CD8-positive, alpha-beta memory T cell (primary cell): Measurements from ENCODE around the gene UBE2R2. TPM values are rescaled to one million over a fixed set of nuclear protein-coding genes. Genes with fewer than 3 reads are reported as not detected.
A peak's percentile ranks its signal among the peaks of the same experiment; 100 is the strongest.
"Not testable (repeated sequence)": the region's sequence is repeated elsewhere in the genome, so short reads cannot be mapped to it uniquely, and the experiment has no call there.

Source experiments
- CTCF ChIA-PET: fragments of 350-600 bp; sonication (Branson Sonifier 250); formaldehyde crosslinking; loops from one replicate; lab custom pipeline; 2021; ENCODE audit warnings: antibody characterized with exemption; lab: Charles Lee
- POLR2A ChIA-PET: fragments of 350-600 bp; sonication (Branson Sonifier 250); formaldehyde crosslinking; loops from one replicate; lab custom pipeline; 2021; ENCODE audit warnings: antibody characterized with exemption; lab: Charles Lee
- DNase-seq, 5 donors: peaks; one replicate each; pipeline versions ENCODE4 v3.0.0 to v3.0.0-alpha.2; 2020 to 2022; ENCODE audit warnings: mixed read lengths in 1 of 5
- H3K27ac ChIP-seq: one replicate; pipeline ENCODE4 v1.7.0; 2013; ENCODE audit warnings: low read depth, mild to moderate bottlenecking, low read length, moderate library complexity
- H3K27me3 ChIP-seq: 2 replicates; pipeline ENCODE4 v1.7.0; 2013; ENCODE audit warnings: low read length, mild to moderate bottlenecking; ENCODE audit not compliant: insufficient read depth, poor library complexity, severe bottlenecking
- H3K36me3 ChIP-seq: 2 replicates; pipeline ENCODE4 v1.7.0; 2013; ENCODE audit warnings: mild to moderate bottlenecking, low read length, moderate library complexity; ENCODE audit not compliant: insufficient read depth
- H3K4me1 ChIP-seq: 2 replicates; pipeline ENCODE4 v1.7.0; 2013; ENCODE audit warnings: mild to moderate bottlenecking, low read length, moderate library complexity; ENCODE audit not compliant: insufficient read depth
- H3K4me3 ChIP-seq: 2 replicates; pipeline ENCODE4 v1.7.0; 2013; ENCODE audit warnings: mild to moderate bottlenecking, low read length
- H3K9me3 ChIP-seq: 2 replicates; pipeline ENCODE4 v1.7.0; 2013; ENCODE audit warnings: mild to moderate bottlenecking, low read length
- H3K27ac Mint-ChIP-seq, 8 donors: one replicate each; pipeline ENCODE4 v1.8.0; 2020 to 2021; ENCODE audit warnings: mixed read lengths in 8 of 8, mild to moderate bottlenecking in 6 of 8, inconsistent platforms in 3 of 8, moderate library complexity in 3 of 8
- H3K27me3 Mint-ChIP-seq, 2 donors: one replicate each; pipeline ENCODE4 v1.8.0; 2020 to 2021; ENCODE audit warnings: mixed read lengths in 2 of 2, mild to moderate bottlenecking in 1 of 2, moderate library complexity in 1 of 2
- H3K36me3 Mint-ChIP-seq, 3 donors: one replicate each; pipeline ENCODE4 v1.8.0; 2020 to 2021; ENCODE audit warnings: mixed read lengths in 3 of 3, inconsistent platforms in 1 of 3, mild to moderate bottlenecking in 1 of 3
- H3K4me1 Mint-ChIP-seq, 3 donors: one replicate each; pipeline ENCODE4 v1.8.0; 2020 to 2021; ENCODE audit warnings: mixed read lengths in 3 of 3, inconsistent platforms in 1 of 3, mild to moderate bottlenecking in 1 of 3
- H3K4me3 Mint-ChIP-seq, 7 donors: one replicate each; pipeline ENCODE4 v1.8.0; 2020 to 2021; ENCODE audit warnings: mixed read lengths in 7 of 7, mild to moderate bottlenecking in 6 of 7, moderate library complexity in 4 of 7, inconsistent platforms in 2 of 7
- H3K9me3 Mint-ChIP-seq, 5 donors: one replicate each; pipeline ENCODE4 v1.8.0; 2020 to 2022; ENCODE audit warnings: mixed read lengths in 5 of 5, mild to moderate bottlenecking in 3 of 5, moderate library complexity in 2 of 5, inconsistent platforms in 1 of 5
- polyA plus RNA-seq: library from polyadenylated mRNA; unstranded; fragments of 300-500 nt; fragmentation: Illumina TruSeq; gene quantifications from one replicate; pipeline ENCODE4 v1.2.3, GENCODE V29; 2021
- total RNA-seq, 2 experiments: library from RNA; stranded (reverse); gene quantifications; one replicate each; pipeline ENCODE4 v1.2.3, GENCODE V29; 2021

UBE2R2 gene
- total and polyA plus RNA-seq, 3 experiments from 2014 or later = 18.0 to 30.3 (median 28.8) TPM

DNA sequence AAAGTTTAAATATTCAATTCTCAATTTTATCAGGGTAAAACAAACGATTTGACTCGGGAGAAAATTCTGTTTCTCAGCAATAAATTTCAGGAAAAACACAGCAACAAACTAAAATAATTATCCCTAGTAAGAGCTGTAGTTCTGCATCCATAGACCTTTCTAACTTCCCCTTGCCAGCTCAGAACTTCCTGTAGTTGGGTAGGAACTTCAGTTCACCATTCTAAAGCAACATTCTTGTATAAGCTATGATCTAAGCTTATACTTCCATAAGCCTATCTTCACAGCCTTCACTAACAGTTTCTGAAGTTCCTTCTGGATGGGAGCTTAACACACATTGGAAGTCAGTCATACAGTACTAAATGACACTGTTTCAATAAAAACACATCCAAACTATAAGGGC, 135.1 kb downstream of the UBE2R2 start:
- no peak overlapping the region for H3K4me3 Mint-ChIP-seq
- CTCF ChIA-PET = no interaction called here

DNA sequence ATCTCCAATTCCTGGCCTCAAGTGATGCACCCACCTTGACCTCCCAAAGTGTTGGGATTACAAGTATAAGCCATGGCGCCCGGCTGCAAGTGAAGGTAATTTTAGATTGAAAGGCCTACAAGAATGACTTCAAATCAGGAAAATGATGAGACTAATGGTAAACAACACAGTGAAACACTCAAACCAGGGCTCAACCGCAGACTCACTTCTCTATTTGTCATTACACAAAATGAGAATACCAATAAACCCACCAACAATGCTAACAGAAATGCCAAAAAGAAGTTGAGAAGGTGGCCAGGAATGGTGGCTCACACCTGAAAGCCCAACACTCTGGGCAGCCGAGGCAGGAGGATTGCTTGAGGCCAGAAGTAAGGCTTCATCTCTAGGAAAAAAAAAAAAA, 139.6 kb downstream of the UBE2R2 start:
- Mint-ChIP-seq H3K36me3 (peaks cover 0 to 69% (median 27%) of the 10 kb centered on the region in 3 donors), H3K27me3 (no peaks in the 10 kb centered on the region), H3K4me1 (no peaks in the 10 kb centered on the region), H3K27ac (no peak overlapping the region), H3K9me3 (no peaks in the 10 kb centered on the region), H3K4me3 (no peak overlapping the region)
- H3K4me1 ChIP-seq = no peaks in the 10 kb centered on the region
- ChIA-PET CTCF (interaction anchor here (1.2 kb wide), 1 partner anchor 42 kb away, joined by 3 read pairs; no protein-coding TSS in a partner anchor), POLR2A (no interaction called here)
- no peaks in the 10 kb centered on the region for H3K27me3 ChIP-seq
- H3K27ac ChIP-seq = no peak overlapping the region
- H3K36me3 ChIP-seq = peaks cover 11% of the 10 kb centered on the region
- DNase-seq = no peak
- H3K4me3 ChIP-seq = no peak overlapping the region
- no peaks in the 10 kb centered on the region for H3K9me3 ChIP-seq

More for the DNA sequence above, 135.1 kb downstream of the UBE2R2 start:
- Mint-ChIP-seq H3K27ac (peak overlapping the region in 1 of 8 donors; percentile 46), H3K36me3 (peaks cover 3 to 63% (median 26%) of the 10 kb centered on the region in 3 donors), H3K9me3 (no peaks in the 10 kb centered on the region), H3K27me3 (no peaks in the 10 kb centered on the region), H3K4me1 (no peaks in the 10 kb centered on the region)
- H3K4me3 ChIP-seq = no peak overlapping the region
- H3K27me3 ChIP-seq = no peaks in the 10 kb centered on the region
- DNase-seq = no peak
- H3K36me3 ChIP-seq = peaks cover 14% of the 10 kb centered on the region
- POLR2A ChIA-PET = no interaction called here
- no peaks in the 10 kb centered on the region for H3K9me3 ChIP-seq
- H3K27ac ChIP-seq = no peak overlapping the region
- H3K4me1 ChIP-seq = no peaks in the 10 kb centered on the region

DNA sequence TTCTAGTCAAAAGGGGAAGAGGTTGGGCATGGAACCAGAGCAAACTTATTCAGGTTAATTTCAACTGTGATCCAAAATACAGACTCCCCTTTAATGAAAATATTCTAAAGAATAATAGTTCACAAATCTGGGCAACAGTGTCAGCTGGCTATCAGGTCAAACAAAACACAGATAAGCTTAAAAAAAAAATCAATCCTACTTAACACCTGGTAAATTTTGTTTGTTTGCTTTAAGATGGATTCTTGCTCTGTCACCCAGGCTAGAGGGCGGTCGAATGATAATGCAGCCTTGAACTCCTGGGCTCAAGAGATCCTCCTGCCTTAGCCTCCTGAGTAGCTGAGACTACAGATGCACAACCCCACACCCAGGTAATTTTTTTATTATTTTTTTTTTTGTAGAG, 142.8 kb downstream of the UBE2R2 start:
- Histone ChIP-seq H3K9me3 (no peaks in the 10 kb centered on the region), H3K27ac (no peak overlapping the region), H3K4me1 (no peaks in the 10 kb centered on the region), H3K4me3 (no peak overlapping the region), H3K36me3 (peaks cover 7% of the 10 kb centered on the region), H3K27me3 (no peaks in the 10 kb centered on the region)
- CTCF ChIA-PET = no interaction called here
- Mint-ChIP-seq H3K27ac (no peak overlapping the region), H3K27me3 (no peaks in the 10 kb centered on the region), H3K9me3 (no peaks in the 10 kb centered on the region), H3K4me3 (no peak overlapping the region), H3K36me3 (peaks cover 0 to 56% (median 21%) of the 10 kb centered on the region in 3 donors), H3K4me1 (no peaks in the 10 kb centered on the region)
- DNase-seq = no peak
- POLR2A ChIA-PET = no interaction called here

DNA sequence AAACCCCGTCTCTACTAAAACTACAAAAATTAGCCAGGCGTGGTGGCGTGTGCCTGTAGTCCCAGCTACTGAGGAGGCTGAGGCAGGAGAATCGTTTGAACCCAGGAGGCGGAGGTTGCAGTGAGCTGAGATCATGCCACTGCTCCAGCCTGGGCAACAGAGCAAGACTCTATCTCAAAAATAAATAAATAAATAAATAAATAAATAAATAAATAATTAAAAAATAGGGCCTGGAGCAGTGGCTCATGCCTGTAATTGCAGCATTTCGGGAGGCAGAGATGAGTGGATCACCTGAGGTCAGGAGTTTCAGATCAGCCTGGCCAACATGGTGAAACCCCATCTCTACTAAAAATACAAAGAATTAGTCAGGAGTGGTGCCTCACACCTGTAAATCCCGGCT, 145.5 kb downstream of the UBE2R2 start:
- H3K4me1 Mint-ChIP-seq, DNase-seq, H3K4me3 ChIP-seq, H3K36me3 ChIP-seq, CTCF ChIA-PET, H3K27me3 Mint-ChIP-seq, H3K9me3 Mint-ChIP-seq, H3K4me3 Mint-ChIP-seq, POLR2A ChIA-PET, H3K9me3 ChIP-seq, H3K27me3 ChIP-seq, H3K27ac ChIP-seq, H3K4me1 ChIP-seq: not testable (repeated sequence)
- peak overlapping the region in 1 of 8 donors; percentile 47 for H3K27ac Mint-ChIP-seq
- H3K36me3 Mint-ChIP-seq = peaks cover 3 to 48% (median 17%) of the 10 kb centered on the region in 3 donors

DNA sequence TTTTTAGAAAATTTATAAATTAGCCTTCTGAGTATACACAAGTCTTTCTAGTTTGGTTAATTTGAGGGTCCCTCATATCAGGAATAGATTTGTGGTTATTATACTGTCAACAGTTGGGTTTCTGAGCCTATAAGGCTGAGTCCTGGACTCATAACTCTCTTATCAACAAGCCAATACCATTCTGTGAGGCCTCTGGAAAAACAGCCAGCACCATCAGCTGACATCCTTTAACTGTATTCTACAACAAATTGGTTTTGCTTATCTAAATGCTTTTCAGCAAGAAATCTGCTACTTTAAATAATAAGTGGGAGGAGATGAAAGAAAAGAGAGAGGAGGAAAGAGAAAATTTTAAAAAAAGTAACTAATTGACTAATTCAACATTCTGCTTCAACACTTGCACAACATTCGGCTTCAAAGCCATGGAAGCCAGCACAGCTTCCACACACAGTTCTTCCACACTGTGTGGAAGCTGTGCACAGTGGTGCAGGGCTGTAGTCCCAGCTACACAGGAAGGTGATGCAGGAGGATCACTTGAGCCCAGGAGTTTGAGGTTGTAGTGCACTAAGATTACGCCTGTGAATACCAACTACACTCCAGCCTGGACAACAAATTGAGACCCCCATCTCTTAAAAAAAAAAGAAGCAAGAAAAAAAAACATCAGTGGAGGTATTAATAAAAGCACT, 147.3 kb downstream of the UBE2R2 start:
- no peaks in the 10 kb centered on the region for H3K36me3 ChIP-seq
- no peak overlapping the region for H3K4me3 ChIP-seq
- no peak overlapping the region for H3K27ac ChIP-seq
- H3K9me3 ChIP-seq = no peaks in the 10 kb centered on the region
- no peaks in the 10 kb centered on the region for H3K27me3 Mint-ChIP-seq
- no peaks in the 10 kb centered on the region for H3K4me1 ChIP-seq
- peaks cover 5 to 48% (median 22%) of the 10 kb centered on the region in 3 donors for H3K36me3 Mint-ChIP-seq
- ChIA-PET POLR2A (interaction anchor here (0.5 kb wide), 1 partner anchor 674 kb away, joined by 3 read pairs; the partner anchor contains the start of gene NFX1), CTCF (no interaction called here)
- DNase-seq = no peak
- H3K9me3 Mint-ChIP-seq = no peaks in the 10 kb centered on the region
- no peaks in the 10 kb centered on the region for H3K27me3 ChIP-seq
- peak overlapping the region in 2 of 8 donors; percentile 8 to 72 for H3K27ac Mint-ChIP-seq
- no peak overlapping the region for H3K4me3 Mint-ChIP-seq
- H3K4me1 Mint-ChIP-seq = no peaks in the 10 kb centered on the region

Other genes starting within 250 kb of the UBE2R2 start
- gene PRSS3, start 21.6 kb upstream of the UBE2R2 start, total RNA-seq = under 1 TPM; 0.72 to 0.84 TPM
- gene PRSS3, start 21.6 kb upstream of the UBE2R2 start, polyA plus RNA-seq = not detected
- 10 to 100 TPM; 50.0 to 51.7 TPM for gene UBAP2, start 231.7 kb downstream of the UBE2R2 start, total RNA-seq
- 16.3 TPM for gene UBAP2, start 231.7 kb downstream of the UBE2R2 start, polyA plus RNA-seq